Activated CD4-positive, CD25-positive, alpha-beta regulatory T cell treated with anti-CD3 and anti-CD28 coated beads, Interleukin-2, amount 50 U/mL, for 16 hours (primary cell): ENCODE data around the gene COPE.

Experiments used
- DNase-seq: peaks from one replicate; pipeline ENCODE4 v3.0.0-alpha.2; 2020; ENCODE audit warnings: low read depth, low spot score

COPE gene

GRCh38 chr19:18851673-18852325 is 67.4 kb downstream of the COPE start:
- DNase-seq, result no peak

- DNase-seq, result no peak
Observed at GRCh38 chr19:18850471-18851375, 68.5 kb downstream of the COPE start.

DNA sequence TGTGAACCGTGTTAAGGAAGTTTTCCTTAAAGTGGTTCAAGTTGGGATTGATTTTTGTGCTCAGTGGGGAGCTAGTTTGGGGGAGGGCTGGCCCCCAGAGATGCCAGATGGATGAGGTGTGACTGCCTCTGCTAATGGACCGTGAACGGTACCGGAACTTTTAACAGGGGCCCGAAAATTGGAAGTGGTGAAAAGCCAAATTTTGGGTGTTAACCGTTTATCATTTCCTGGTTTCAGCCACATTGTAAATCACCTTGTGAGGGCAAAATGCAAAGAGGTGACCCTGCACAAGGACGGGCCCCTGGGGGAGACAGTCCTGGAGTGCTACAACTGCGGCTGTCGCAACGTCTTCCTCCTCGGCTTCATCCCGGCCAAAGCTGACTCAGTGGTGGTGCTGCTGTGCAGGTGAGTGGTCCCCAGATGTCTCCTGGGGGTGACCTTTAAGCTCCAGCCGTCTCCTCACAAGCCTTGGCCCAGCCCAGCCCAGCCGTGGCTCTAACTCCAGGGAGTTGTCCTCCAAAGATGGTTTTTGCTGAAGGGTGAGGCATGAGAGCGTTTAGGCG is 69.3 kb downstream of the COPE start:
- DNase-seq, result no peak
